Suprapubic skin (tissue), 3 donors: ENCODE results near the gene NPHP1.
"Not testable (repeated sequence)": the region's sequence is repeated elsewhere in the genome, so short reads cannot be mapped to it uniquely, and the experiment has no call there.

Experiments
- CTCF ChIP-seq, 2 donors: fragments of 200-600 bp in 1 of 2; fragments of 450-650 bp in 1 of 2; sonication (generic) in 1 of 2; IDR thresholded peaks; one replicate each; pipeline ENCODE4 v1.5.1; 2016 to 2019; ENCODE audit warnings: antibody characterized with exemption in 2 of 2, mild to moderate bottlenecking in 1 of 2, moderate library complexity in 1 of 2
- POLR2A ChIP-seq, 2 donors: fragments of 450-650 bp; IDR thresholded peaks; one replicate each; pipeline ENCODE4 v1.6.1; 2017; ENCODE audit warnings: antibody characterized with exemption in 2 of 2, mild to moderate bottlenecking in 2 of 2, moderate library complexity in 2 of 2

GRCh38 chr2:110190169-110190568 is 14.6 kb downstream of the NPHP1 start:
- not testable (repeated sequence) for TF ChIP-seq CTCF, POLR2A (IDR thresholded peaks at IDR 0.05)
